ENCODE results near the gene FOXP1.

DNA sequence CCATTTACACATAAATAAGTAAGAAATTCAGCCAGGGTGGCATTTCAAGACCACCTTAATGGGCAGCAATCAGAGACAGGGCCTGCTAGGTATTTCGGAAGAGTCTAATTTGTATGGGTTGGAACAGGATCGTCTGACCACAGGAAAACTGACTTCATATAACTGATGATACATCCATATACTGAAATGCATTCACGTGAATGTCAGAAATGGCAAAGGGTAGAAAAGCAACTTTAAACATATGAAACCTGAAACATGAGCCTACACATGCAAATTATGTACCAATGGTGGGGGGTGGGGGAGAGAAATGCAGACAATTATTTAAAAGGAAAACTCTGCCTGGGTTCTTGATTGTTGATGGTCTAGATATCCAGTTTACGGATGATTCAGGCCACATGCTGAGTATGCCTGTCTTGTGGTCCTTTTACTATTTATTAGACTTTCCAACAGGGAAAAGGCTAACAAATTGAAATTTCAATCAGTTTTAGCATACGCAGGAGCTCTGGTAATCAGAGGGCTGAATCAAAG lies 582.2 kb downstream of the FOXP1 start:
- TF ChIP-seq CTCF (IDR thresholded peaks at IDR 0.05; ENCODE audit: low read length) (no peak), EZH2 (IDR thresholded peaks at IDR 0.05; ENCODE audit: borderline replicate concordance, low read length) (no peak)
